NCI-H1092 treated with DMSO at 0.1 percent for 48 hours (cell line): ENCODE data around the gene ARMCX5.

Experiments used
- DNase-seq: peaks from one replicate; lab custom pipeline; 2025; lab: John Stamatoyannopoulos, UW

ARMCX5 gene

GRCh38 chrX:102599084-102599950, at the start of gene ARMCX5:
ARMCX5 (plus strand) TSS chrX:102599515; CDS start chrX:102602142, 2,627 bp downstream.
- peak; percentile 92 for DNase-seq

- no peak for DNase-seq
These were observed 40.7 kb upstream of the ARMCX5 start for GRCh38 chrX:102558607-102559006.

- no peak for DNase-seq
These were observed 38.8 kb upstream of the ARMCX5 start for GRCh38 chrX:102560423-102561068.

GRCh38 chrX:102580891-102581290, 18.4 kb upstream of the ARMCX5 start:
- no peak for DNase-seq

GRCh38 chrX:102593367-102593766, 5.9 kb upstream of the ARMCX5 start:
- DNase-seq: no peak

- DNase-seq: peak; percentile 21
These were observed 750 bp downstream of the ARMCX5 start for GRCh38 chrX:102599951-102600579.

- no peak for DNase-seq
These were observed 5.0 kb downstream of the ARMCX5 start for GRCh38 chrX:102604327-102604726.

GRCh38 chrX:102606115-102606514, 6.8 kb downstream of the ARMCX5 start:
- DNase-seq: no peak

- DNase-seq: no peak
These were observed 11.6 kb downstream of the ARMCX5 start for GRCh38 chrX:102610905-102611304.

- no peak for DNase-seq
These were observed 24.8 kb downstream of the ARMCX5 start for GRCh38 chrX:102624105-102624504.

GRCh38 chrX:102627640-102628039, 28.3 kb downstream of the ARMCX5 start:
- no peak for DNase-seq

- no peak for DNase-seq
These were observed 38.2 kb downstream of the ARMCX5 start for GRCh38 chrX:102637561-102637960.

- DNase-seq: peak; percentile 64
These were observed 51.6 kb downstream of the ARMCX5 start for GRCh38 chrX:102650903-102651241.

GRCh38 chrX:102651242-102652011, 52.1 kb downstream of the ARMCX5 start, which contains the start of gene GPRASP1:
GPRASP1 (plus strand) TSS chrX:102651483; CDS start chrX:102653914, 2,431 bp downstream.
- DNase-seq: peak; percentile 64

- DNase-seq: peak; percentile 35
These were observed 52.8 kb downstream of the ARMCX5 start for GRCh38 chrX:102652031-102652688.
